ENCODE results near the gene DNAH6.

DNA sequence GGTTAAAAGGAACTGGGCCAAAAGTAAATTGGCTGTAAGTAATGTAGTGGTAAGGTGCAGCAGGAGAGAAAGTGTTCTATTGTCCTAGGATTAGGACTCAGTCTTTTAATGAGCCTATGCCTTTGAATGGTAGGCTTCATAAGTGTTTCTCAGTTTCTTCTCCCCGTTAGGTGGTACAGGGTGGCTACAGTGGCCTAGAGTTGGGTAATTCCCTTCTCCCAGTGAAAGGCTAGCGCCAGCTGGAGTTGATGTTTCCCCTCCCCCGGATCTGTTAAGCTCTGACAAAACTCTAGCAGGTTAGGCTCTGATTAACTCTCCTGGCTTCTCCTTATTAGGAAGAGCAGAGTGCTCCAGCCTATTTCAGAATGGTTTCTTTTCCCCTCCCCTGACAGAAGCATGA, 127.7 kb downstream of the DNAH6 start:
- TF ChIP-seq, protein P1, sequence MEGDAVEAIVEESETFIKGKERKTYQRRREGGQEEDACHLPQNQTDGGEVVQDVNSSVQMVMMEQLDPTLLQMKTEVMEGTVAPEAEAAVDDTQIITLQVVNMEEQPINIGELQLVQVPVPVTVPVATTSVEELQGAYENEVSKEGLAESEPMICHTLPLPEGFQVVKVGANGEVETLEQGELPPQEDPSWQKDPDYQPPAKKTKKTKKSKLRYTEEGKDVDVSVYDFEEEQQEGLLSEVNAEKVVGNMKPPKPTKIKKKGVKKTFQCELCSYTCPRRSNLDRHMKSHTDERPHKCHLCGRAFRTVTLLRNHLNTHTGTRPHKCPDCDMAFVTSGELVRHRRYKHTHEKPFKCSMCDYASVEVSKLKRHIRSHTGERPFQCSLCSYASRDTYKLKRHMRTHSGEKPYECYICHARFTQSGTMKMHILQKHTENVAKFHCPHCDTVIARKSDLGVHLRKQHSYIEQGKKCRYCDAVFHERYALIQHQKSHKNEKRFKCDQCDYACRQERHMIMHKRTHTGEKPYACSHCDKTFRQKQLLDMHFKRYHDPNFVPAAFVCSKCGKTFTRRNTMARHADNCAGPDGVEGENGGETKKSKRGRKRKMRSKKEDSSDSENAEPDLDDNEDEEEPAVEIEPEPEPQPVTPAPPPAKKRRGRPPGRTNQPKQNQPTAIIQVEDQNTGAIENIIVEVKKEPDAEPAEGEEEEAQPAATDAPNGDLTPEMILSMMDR (IDR thresholded peaks at IDR 0.05; ENCODE audit: low read length), result no peak
- no peak for TF ChIP-seq EZH2 (IDR thresholded peaks at IDR 0.05; ENCODE audit: borderline replicate concordance, low read length)
